ENCODE data around the gene DDRGK1.

DDRGK1 gene

GRCh38 chr20:3248993-3249347, 44.5 kb upstream of the DDRGK1 start:
- H3K36me3 ChIP-seq (ENCODE audit: control insufficient read depth, low read length): no peaks in the 10 kb centered on the region
- 0 out of 2 replicates have a peak overlapping the region, but pooled peaks have one; percentile 6 for H3K4me2 ChIP-seq (ENCODE audit: low read length)
- no peaks in the 10 kb centered on the region; the same call in 1 of the 2 replicates for H4K20me1 ChIP-seq (ENCODE audit: control insufficient read depth, insufficient read depth, low read depth, low read length)
- peaks cover 28% of the 10 kb centered on the region for H3K27me3 ChIP-seq (ENCODE audit: control insufficient read depth, low read length)
- no peaks in the 10 kb centered on the region for H3K79me2 ChIP-seq (ENCODE audit: control insufficient read depth, low read length)
- no peaks in the 10 kb centered on the region for H3K9me3 ChIP-seq (ENCODE audit: control insufficient read depth, insufficient read depth, low read length)
- no peak overlapping the region for H3K27ac ChIP-seq (ENCODE audit: low read depth, low read length)
- TF ChIP-seq CTCF (IDR thresholded peaks at IDR 0.05; ENCODE audit: low read depth, low read length, poor library complexity, severe bottlenecking): no peak
- TF ChIP-seq EZH2phosphoT487 (IDR thresholded peaks at IDR 0.05; ENCODE audit: borderline replicate concordance, low read length): no peak
- H3F3A ChIP-seq (ENCODE audit: control insufficient read depth, insufficient read depth): no peaks in the 10 kb centered on the region
- H3K4me3 ChIP-seq (ENCODE audit: low read length): no peak overlapping the region
- no peaks in the 10 kb centered on the region for H3K4me1 ChIP-seq (ENCODE audit: control insufficient read depth, low read length)
- no peaks in the 10 kb centered on the region for H3K9me2 ChIP-seq (replicated peaks; ENCODE audit: control insufficient read depth, low read length)

- no peaks in the 10 kb centered on the region for H3K4me1 ChIP-seq (ENCODE audit: control insufficient read depth, low read length)
- H4K20me1 ChIP-seq (ENCODE audit: control insufficient read depth, insufficient read depth, low read depth, low read length): no peaks in the 10 kb centered on the region; the same call in 1 of the 2 replicates
- H3K27me3 ChIP-seq (ENCODE audit: control insufficient read depth, low read length): peaks cover 28% of the 10 kb centered on the region
- TF ChIP-seq CTCF (IDR thresholded peaks at IDR 0.05; ENCODE audit: low read depth, low read length, poor library complexity, severe bottlenecking) (no peak), EZH2phosphoT487 (IDR thresholded peaks at IDR 0.05; ENCODE audit: borderline replicate concordance, low read length) (peak; percentile 33; the same call in 1 of the 2 replicates)
- H3K4me2 ChIP-seq (ENCODE audit: low read length): 0 out of 2 replicates have a peak overlapping the region, but pooled peaks have one; percentile 6
- no peak overlapping the region for H3K27ac ChIP-seq (ENCODE audit: low read depth, low read length)
- H3K9me3 ChIP-seq (ENCODE audit: control insufficient read depth, insufficient read depth, low read length): no peaks in the 10 kb centered on the region
- H3K36me3 ChIP-seq (ENCODE audit: control insufficient read depth, low read length): no peaks in the 10 kb centered on the region
- no peaks in the 10 kb centered on the region for H3F3A ChIP-seq (ENCODE audit: control insufficient read depth, insufficient read depth)
- H3K4me3 ChIP-seq (ENCODE audit: low read length): no peak overlapping the region
- no peaks in the 10 kb centered on the region for H3K9me2 ChIP-seq (replicated peaks; ENCODE audit: control insufficient read depth, low read length)
- no peaks in the 10 kb centered on the region for H3K79me2 ChIP-seq (ENCODE audit: control insufficient read depth, low read length)
Measured at GRCh38 chr20:3248167-3248992, 43.9 kb upstream of the DDRGK1 start.

- H3K79me2 ChIP-seq (ENCODE audit: control insufficient read depth, low read length): no peaks in the 10 kb centered on the region
- TF ChIP-seq CTCF (IDR thresholded peaks at IDR 0.05; ENCODE audit: low read depth, low read length, poor library complexity, severe bottlenecking) (no peak), EZH2phosphoT487 (IDR thresholded peaks at IDR 0.05; ENCODE audit: borderline replicate concordance, low read length) (no peak)
- no peaks in the 10 kb centered on the region; the same call in 1 of the 2 replicates for H4K20me1 ChIP-seq (ENCODE audit: control insufficient read depth, insufficient read depth, low read depth, low read length)
- H3K4me3 ChIP-seq (ENCODE audit: low read length): no peak overlapping the region
- H3K27me3 ChIP-seq (ENCODE audit: control insufficient read depth, low read length): peaks cover 28% of the 10 kb centered on the region
- H3K9me2 ChIP-seq (replicated peaks; ENCODE audit: control insufficient read depth, low read length): no peaks in the 10 kb centered on the region
- no peaks in the 10 kb centered on the region for H3K4me1 ChIP-seq (ENCODE audit: control insufficient read depth, low read length)
- H3K36me3 ChIP-seq (ENCODE audit: control insufficient read depth, low read length): no peaks in the 10 kb centered on the region
- no peak overlapping the region for H3K4me2 ChIP-seq (ENCODE audit: low read length)
- no peaks in the 10 kb centered on the region for H3F3A ChIP-seq (ENCODE audit: control insufficient read depth, insufficient read depth)
- no peaks in the 10 kb centered on the region for H3K9me3 ChIP-seq (ENCODE audit: control insufficient read depth, insufficient read depth, low read length)
- H3K27ac ChIP-seq (ENCODE audit: low read depth, low read length): no peak overlapping the region
Measured at GRCh38 chr20:3247638-3248037, 43.2 kb upstream of the DDRGK1 start.
